T-helper 2 cell (primary cell): ENCODE data around the gene CD74.
A peak's percentile ranks its signal among the peaks of the same experiment; 100 is the strongest.
"Not testable (repeated sequence)": the region's sequence is repeated elsewhere in the genome, so short reads cannot be mapped to it uniquely, and the experiment has no call there.

Source experiments
- DNase-seq, 5 experiments: peaks; one replicate each; pipeline versions ENCODE4 v3.0.0 to v3.0.0-alpha.2; 2012 to 2022

The CD74 gene

GRCh38 chr5:150441813-150442698 lies 29.3 kb upstream of the CD74 start:
- DNase-seq = no peak

DNA sequence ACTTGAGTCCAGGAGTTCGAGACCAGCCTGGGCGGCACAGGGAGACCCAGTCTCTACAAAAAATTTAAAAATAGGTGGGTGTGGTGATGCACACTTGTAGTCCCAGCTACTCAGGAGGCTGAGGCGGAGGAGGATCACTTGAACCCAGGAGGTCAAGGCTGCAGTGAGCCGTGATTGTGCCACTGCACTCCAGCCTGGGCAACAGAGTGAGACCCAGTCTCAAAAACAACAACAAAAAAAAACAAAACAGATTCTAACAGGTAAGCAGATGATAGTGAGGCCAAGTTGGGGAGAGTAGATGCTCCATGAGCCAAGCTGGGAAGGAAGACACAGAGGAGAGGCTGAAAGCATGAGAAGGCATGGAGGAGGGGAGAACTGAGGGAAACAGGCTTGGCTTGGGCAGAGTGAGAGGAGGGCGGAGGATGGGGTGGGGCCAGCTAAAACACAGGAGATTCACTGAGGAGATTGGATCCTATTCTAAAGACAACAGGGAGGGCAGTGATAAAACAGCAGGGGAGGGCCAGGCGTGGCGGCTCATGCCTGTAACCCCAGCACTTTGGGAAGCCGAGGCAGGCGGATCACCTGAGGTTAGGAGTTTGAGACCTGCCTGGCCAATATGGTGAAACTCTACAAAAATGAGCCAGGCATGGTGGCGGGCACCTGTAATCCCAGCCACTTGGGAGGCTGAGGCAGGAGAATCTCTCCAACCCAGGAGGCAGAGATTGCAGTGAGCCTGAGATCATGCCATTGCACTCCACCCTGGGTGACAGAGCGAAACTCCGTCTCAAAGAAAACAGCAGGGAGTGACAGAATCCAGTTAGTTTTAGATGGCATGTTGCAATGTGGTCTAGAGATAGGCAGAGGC lies 28.5 kb upstream of the CD74 start:
- DNase-seq = no peak

DNA sequence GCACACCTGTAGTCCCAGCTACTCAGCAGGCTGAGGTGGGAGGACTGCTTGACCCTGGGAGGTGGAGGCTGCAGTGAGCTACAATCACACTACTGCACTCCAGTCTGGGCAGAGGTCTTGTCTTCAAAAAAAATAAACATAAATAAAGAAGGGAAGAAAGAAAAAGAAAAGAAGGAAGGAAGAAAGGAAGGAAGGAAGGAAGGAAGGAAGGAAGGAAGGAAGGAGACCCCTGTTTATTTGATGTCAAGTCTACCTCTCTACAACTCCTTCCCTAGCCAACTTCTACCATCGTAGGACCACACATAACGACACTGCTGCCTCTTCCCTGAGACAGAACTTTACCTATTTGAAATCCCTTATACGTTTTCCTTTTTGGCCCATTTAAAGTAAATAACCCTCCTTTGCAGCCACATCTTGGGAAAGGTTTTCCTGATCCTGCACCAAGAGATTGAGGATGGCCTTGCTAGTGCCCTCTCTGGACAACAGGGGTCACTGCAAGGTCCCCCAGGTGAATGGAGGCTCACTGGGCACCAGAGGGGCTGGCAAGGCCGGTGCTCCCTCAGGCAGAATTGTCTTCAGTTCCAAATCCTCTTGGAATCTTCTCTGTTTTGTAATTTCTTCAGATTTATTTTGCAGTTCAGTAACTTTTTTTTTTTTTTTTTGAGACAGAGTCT lies 26.3 kb upstream of the CD74 start:
- DNase-seq = no peak

DNA sequence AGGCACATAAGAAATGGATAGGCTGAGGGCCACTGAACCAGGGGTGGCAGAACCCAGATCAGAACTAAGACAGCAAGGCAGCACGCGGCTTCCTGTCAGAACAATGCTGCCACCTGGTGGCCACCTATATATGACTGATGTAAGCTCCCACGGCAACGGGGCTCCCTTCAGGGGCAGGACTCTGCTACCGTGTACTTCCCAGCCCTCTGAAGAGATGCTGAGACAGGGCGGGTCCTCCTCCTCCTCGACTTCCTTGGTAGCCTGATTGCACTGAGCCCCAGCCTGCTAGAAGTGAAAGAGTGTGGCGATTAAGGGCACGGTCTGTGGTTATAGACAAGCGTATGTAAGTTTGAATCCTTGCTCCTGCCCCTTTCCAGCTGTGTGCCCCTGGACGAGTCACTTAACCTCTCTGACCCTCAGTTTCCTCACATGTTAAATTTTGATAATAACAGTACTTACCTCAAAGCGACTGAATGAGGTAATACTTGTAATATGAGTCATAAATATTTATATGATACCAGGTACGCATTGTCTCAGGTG lies 23.5 kb upstream of the CD74 start:
- peak; percentile 73 to 89 (median 83) for DNase-seq

GRCh38 chr5:150434464-150434863 lies 21.8 kb upstream of the CD74 start:
- no peak for DNase-seq

DNA sequence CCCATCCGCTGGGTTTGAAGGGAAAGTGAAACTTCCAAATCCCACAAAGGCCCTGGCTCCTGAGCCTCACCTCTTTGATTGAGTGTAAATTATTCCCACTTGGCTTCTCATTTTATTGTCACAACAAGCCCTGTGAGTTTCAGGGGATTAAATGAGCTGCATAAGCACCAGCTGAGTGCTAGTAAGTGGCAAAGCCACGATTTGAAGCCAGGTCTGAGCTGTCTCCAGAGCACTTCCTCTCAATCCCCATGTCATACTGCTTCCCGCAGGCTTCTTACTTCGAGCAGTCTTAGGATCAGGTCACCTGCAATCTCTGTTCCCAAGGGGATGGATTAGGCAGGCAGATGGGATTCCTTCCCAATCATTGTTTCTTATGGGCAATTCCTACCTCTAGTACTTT lies 18.9 kb upstream of the CD74 start:
- DNase-seq = no peak

GRCh38 chr5:150431048-150431447 lies 18.3 kb upstream of the CD74 start:
- no peak for DNase-seq

- no peak for DNase-seq
These were observed 16.7 kb upstream of the CD74 start for GRCh38 chr5:150429410-150429873.

GRCh38 chr5:150428978-150429377 lies 16.3 kb upstream of the CD74 start:
- no peak for DNase-seq

DNA sequence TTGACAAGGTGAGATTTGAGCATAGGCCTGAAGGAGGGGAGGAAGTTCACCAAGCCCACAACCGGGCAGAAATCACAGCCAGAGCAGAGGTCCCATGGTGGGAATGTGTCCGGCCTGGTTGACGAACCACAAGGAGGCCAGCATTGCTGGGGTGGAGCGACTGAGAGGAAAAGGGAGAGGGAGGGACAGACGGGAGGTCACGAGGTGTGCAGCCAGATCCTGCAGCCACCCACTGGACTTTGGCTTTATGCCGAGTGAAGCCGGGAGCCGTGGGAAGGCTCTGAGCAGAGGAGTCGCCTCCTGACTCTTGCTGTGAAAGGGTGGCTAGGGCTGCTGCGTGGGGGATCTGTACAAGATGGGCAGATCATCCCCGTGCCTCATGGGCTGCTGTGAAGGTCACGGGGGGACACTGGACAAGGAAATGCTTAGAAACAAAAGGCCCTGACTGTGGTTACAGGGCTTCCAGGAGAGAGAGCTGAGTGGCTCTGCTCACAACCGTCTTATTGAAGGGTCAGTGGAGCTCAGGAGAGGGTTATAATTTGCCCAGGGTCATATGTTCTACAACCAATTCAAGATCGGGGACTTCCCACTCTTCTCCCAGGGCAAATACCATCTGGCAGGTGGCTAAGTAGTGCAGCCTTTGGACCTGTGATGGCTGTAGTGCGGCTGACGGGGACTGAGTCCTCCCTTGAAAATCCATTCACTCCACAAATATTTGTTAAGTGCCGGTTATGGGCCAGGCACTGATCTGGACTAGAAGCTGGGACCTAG lies 15.6 kb upstream of the CD74 start:
- no peak for DNase-seq

GRCh38 chr5:150426165-150426564 lies 13.5 kb upstream of the CD74 start:
- not testable (repeated sequence) for DNase-seq

GRCh38 chr5:150422758-150423157 lies 10.0 kb upstream of the CD74 start:
- DNase-seq = no peak

- no peak for DNase-seq
These were observed 9.4 kb upstream of the CD74 start for GRCh38 chr5:150422075-150422474.

- DNase-seq = peak in 1 of 5 experiments; percentile 31
These were observed 7.0 kb upstream of the CD74 start for GRCh38 chr5:150419630-150420270.

DNA sequence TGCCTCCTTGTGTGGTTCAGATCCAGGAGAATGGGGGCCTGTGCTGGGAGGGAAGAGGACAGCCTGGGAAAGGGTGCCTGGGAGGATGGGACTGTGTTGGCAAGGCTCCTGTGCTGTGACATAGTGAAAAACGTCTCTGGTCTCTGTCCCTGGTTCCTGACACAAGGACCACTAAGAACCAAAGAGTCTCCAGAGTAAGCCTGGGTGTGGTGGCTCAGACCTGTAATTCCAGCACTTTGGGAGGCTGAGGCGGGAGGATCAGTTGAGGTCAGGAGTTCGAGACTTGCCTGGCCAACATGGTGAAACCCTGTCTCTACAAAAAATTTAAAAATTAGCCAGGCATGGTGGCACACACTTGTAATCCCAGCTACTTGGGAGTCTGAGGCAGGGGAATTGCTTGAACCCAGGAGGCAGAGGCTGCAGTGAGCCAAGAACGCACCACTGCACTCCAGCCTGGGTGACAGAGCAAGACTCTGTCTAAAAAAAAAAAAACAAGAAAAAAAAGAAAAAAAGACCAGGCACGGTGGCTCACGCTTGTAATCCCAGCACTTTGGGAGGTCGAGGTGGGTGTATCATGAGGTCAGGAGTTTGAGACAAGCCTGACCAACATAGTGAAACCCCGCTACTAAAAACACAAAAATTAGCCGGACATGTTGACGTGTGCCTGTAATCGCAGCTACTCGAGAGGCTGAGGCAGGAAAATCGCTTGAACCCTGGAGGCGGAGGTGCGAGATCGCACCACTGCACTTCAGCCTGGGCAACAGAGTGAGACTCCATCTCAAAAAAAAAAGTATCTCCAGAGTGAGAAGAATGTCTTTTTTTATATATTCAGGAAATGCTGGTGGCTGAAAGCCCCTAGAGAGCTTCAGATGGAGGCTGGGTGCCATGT lies 1.4 kb upstream of the CD74 start:
- DNase-seq = not testable (repeated sequence)

GRCh38 chr5:150413176-150413901 lies 629 bp upstream of the CD74 start:
- DNase-seq = no peak

DNA sequence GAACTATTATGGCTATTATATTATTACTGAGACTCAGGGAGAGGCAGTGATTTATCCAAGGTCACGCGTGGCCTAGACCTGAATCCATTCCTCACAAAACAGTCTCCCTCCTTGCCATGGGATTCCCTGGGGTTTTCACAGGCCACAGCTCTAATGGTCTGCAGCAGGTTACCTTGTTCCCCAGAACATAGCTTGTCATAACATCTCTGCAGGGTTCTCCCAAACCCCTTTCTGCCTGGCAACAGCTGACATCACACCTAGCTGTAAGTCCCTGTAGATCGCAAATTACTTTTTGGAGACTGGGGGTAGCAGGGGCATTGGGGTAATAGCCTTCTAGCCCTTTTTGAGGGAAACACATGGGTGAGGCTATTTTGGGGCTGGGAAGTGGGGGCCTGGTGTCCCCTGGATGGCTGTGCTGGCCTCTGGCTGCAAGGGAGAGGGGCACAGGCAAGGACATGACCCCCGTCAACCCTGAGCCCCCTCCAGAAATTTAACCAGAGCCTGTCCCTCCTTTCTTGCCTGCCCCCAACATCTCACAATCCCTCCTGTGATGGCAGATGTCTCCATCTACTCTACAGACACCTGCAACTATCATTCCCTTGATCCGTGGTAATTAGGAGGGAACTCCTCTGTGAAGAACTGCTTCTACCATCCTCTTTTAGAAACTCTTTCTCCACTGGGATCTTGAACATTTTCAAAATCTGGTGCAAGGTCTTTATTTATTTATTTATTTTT lies 1.3 kb downstream of the CD74 start:
- DNase-seq = peak in 4 of 5 experiments; percentile 48 to 92 (median 58)

DNA sequence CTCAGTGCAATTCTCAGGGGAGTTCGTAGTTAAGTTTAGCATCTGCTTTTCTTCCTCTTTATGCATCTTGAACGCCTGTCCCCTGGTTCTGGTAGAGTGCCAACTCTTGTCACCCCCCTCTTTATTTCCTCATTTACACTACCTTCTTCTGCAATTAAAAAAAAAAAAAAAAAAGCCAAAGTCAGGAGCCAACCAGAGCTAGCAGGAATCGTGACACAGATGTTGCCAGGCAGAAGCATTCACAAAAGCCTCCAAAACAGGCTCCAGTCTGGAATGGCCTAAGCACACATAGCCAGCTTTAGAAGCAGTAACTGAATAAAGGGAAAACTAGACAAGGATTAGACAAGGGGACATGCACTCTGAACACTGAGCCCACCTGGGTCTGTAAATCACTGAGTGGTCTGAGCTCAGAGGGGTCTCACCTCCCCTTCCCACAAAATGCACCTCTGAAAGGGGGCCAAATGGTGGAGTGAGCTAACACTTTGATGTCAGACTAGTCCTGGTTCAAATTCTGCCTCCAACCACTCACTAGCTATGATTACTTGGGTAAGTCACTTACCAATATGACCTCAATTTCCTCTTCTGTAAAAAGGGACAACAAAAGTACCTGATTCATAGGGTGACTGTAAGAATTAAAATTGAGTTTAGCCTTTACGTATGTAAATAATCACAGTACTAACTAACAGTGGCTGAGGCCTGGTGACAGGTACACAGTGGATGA lies 2.0 kb downstream of the CD74 start:
- peak in 4 of 5 experiments; percentile 12 to 87 (median 49) for DNase-seq
